H1 (cell line): ENCODE results near the gene MUC4.

Experiments used
- EZH2 ChIP-seq: fragments of 200-600 bp; sonication (generic); IDR thresholded peaks from 2 replicates; pipeline ENCODE4 v1.7.1; 2012; ENCODE audit warnings: low read depth, mild to moderate bottlenecking, moderate library complexity, low read length, inconsistent platforms; ENCODE audit not compliant: severe bottlenecking
- GABPA ChIP-seq: IDR thresholded peaks from 2 replicates; pipeline ENCODE4 v1.6.1; 2011; ENCODE audit warnings: mild to moderate bottlenecking, low read length, moderate library complexity, borderline replicate concordance; ENCODE audit not compliant: insufficient read depth
- POLR2A ChIP-seq, 2 experiments: IDR thresholded peaks; 1 replicate in 1 of 2; 2 replicates in 1 of 2; pipeline ENCODE4 v1.6.1; 2011; ENCODE audit warnings: low read depth in 2 of 2, low read length in 2 of 2, mild to moderate bottlenecking in 2 of 2; ENCODE audit errors: control extremely low read depth in 1 of 2
- SUZ12 ChIP-seq: fragments of 200-600 bp; sonication (generic); IDR thresholded peaks from 2 replicates; pipeline ENCODE4 v1.6.1; 2012; ENCODE audit warnings: mild to moderate bottlenecking, inconsistent platforms, low read length, moderate library complexity, mixed read lengths
- TAF1 ChIP-seq: IDR thresholded peaks from 2 replicates; pipeline ENCODE4 v1.6.1; 2011; ENCODE audit warnings: mild to moderate bottlenecking, low read depth, low read length

DNA sequence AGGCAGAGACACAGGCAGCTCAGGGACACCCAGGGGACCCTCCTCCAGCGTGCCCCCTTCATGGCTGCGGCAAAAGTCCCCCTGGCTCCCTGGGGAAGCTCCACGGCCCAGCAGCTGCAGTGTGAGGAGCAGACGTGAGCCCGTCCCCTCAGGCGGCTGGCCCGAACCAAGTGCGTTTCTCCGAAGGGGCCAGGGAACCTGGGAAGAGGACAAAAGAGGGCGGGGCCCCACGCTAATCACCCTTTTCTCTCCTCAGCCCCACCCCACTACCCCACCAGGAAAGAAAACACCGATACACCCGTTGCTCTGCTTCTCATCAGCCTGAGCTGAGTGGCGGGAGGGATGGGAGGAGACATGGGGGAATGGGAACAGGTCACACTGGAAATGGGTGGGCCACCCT is at the start of gene MUC4:
- TF ChIP-seq TAF1, result no peak
- no peak for TF ChIP-seq POLR2A (IDR thresholded peaks at IDR 0.05; ENCODE audit: control extremely low read depth in 1 of 2, low read depth in 2 of 2, low read length in 2 of 2)
- no peak for TF ChIP-seq GABPA
- no peak for TF ChIP-seq SUZ12
- no peak for TF ChIP-seq EZH2
